Measurements from ENCODE around the gene NGFR. TPM values are rescaled to one million over a fixed set of nuclear protein-coding genes. Genes with fewer than 3 reads are reported as not detected.

The NGFR gene
- total RNA-seq, 1 experiment from 2014 or later, result 11.3 TPM

DNA sequence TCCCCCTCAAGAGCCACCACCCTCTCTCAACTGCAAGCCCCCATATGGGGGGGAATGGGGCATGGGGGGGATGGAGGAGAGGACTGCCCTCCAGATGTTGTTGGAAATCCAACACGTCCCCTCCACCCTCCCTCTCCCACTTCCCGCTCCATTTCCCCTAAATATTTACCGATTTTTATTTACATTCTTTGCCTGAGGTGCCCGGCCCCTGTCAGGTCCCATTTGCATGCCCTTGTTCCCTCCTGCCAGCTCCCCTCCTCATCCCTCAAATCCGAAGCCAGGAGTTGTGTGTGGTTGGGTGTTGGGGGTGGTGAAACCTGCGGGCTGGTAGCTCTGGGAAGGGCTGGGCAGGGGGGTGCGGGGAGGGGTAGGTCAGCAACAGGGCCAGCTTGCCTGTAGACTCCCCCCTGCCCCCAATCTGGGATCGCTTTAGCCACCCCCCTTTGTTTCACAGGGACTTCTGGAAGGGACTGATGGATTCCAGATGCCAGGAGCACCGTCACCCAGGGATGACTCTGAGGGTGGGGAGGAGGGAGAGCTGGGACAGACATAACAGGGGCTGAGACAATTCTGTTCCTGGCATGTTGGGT lies 39.7 kb upstream of the NGFR start (continued):
- TF ChIP-seq, protein P1, sequence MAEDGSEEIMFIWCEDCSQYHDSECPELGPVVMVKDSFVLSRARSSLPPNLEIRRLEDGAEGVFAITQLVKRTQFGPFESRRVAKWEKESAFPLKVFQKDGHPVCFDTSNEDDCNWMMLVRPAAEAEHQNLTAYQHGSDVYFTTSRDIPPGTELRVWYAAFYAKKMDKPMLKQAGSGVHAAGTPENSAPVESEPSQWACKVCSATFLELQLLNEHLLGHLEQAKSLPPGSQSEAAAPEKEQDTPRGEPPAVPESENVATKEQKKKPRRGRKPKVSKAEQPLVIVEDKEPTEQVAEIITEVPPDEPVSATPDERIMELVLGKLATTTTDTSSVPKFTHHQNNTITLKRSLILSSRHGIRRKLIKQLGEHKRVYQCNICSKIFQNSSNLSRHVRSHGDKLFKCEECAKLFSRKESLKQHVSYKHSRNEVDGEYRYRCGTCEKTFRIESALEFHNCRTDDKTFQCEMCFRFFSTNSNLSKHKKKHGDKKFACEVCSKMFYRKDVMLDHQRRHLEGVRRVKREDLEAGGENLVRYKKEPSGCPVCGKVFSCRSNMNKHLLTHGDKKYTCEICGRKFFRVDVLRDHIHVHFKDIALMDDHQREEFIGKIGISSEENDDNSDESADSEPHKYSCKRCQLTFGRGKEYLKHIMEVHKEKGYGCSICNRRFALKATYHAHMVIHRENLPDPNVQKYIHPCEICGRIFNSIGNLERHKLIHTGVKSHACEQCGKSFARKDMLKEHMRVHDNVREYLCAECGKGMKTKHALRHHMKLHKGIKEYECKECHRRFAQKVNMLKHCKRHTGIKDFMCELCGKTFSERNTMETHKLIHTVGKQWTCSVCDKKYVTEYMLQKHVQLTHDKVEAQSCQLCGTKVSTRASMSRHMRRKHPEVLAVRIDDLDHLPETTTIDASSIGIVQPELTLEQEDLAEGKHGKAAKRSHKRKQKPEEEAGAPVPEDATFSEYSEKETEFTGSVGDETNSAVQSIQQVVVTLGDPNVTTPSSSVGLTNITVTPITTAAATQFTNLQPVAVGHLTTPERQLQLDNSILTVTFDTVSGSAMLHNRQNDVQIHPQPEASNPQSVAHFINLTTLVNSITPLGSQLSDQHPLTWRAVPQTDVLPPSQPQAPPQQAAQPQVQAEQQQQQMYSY (CRISPR knock-in tag; IDR thresholded peaks at IDR 0.05), result peak; percentile 51; the same call in 1 of the 2 replicates
- TF ChIP-seq NR2C2 (CRISPR knock-in tag; IDR thresholded peaks at IDR 0.05), result no peak
- TF ChIP-seq, protein P2, sequence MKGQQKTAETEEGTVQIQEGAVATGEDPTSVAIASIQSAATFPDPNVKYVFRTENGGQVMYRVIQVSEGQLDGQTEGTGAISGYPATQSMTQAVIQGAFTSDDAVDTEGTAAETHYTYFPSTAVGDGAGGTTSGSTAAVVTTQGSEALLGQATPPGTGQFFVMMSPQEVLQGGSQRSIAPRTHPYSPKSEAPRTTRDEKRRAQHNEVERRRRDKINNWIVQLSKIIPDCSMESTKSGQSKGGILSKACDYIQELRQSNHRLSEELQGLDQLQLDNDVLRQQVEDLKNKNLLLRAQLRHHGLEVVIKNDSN (CRISPR knock-in tag; IDR thresholded peaks at IDR 0.05), result no peak
- no peak for TF ChIP-seq PRRX2 (CRISPR knock-in tag; IDR thresholded peaks at IDR 0.05)

DNA sequence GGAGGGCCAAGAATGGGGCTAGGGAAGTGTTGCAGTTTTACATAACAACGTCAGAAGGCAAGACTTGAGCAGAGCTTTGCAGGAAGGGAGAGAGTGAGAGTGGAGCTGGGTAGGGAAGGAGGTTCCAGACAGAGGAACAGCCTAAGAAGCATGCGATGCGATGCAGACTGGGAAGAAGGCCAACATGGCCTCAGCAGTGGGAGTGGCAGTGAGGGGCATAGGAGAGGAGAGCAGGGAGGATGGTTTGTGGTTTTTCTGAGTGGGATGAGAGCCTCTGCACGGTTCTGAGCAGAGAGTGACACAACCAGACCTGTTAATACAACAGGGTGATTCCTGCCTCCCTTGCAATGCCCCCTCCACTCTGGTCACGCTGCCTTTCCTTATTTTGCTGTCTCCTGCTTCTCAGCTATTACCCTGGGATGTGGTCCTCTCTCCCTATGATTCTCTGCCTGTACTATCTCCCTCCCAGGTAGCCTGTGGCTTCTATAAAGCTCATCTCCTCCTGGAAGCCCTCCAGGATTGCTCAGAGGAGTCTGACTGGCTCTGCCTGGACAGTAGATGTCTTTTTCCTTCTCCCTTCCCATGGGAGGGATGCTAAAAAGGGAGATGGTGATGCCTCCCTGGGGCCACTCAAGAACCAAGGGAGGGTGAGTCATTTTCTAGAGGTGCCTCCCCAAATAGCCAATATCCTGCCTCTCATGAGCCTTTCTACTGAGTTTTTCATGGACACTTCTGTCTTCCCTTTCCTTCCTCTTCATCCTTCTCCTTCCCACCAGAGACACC lies 38.7 kb upstream of the NGFR start:
- H3K9me3 Mint-ChIP-seq, result no peaks in the 10 kb centered on the region
- CTCF ChIA-PET, result interaction anchor here (1.0 to 3.1 kb wide), 4 partner anchors 22 to 100 kb away, joined by 3 to 18 read pairs (median 10); no protein-coding TSS in a partner anchor
- H3K27me3 Mint-ChIP-seq (ENCODE audit: low read depth), result no peaks in the 10 kb centered on the region; the same call in 1 of the 2 replicates
- H3K27ac Mint-ChIP-seq, result peak overlapping the region; percentile 6; the same call in 1 of the 2 replicates
- no peak for DNase-seq (ENCODE audit: low spot score)
- H3K36me3 Mint-ChIP-seq, result no peaks in the 10 kb centered on the region
- ATAC-seq, result no peak
- POLR2A ChIA-PET, result no interaction called here
- H3K4me3 Mint-ChIP-seq, result no peak overlapping the region
- TF ChIP-seq, protein P3, sequence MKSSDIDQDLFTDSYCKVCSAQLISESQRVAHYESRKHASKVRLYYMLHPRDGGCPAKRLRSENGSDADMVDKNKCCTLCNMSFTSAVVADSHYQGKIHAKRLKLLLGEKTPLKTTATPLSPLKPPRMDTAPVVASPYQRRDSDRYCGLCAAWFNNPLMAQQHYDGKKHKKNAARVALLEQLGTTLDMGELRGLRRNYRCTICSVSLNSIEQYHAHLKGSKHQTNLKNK (CRISPR knock-in tag; IDR thresholded peaks at IDR 0.05), result no peak
- no peak for TF ChIP-seq ESRRA (CRISPR knock-in tag; IDR thresholded peaks at IDR 0.05; ENCODE audit: borderline replicate concordance)
- no peak for TF ChIP-seq ZNF396 (CRISPR knock-in tag; IDR thresholded peaks at IDR 0.05; ENCODE audit: borderline replicate concordance)
- TF ChIP-seq SMAD4 (CRISPR knock-in tag; IDR thresholded peaks at IDR 0.05), result no peak
- H3K4me1 Mint-ChIP-seq, result peaks cover 31% of the 10 kb centered on the region

DNA sequence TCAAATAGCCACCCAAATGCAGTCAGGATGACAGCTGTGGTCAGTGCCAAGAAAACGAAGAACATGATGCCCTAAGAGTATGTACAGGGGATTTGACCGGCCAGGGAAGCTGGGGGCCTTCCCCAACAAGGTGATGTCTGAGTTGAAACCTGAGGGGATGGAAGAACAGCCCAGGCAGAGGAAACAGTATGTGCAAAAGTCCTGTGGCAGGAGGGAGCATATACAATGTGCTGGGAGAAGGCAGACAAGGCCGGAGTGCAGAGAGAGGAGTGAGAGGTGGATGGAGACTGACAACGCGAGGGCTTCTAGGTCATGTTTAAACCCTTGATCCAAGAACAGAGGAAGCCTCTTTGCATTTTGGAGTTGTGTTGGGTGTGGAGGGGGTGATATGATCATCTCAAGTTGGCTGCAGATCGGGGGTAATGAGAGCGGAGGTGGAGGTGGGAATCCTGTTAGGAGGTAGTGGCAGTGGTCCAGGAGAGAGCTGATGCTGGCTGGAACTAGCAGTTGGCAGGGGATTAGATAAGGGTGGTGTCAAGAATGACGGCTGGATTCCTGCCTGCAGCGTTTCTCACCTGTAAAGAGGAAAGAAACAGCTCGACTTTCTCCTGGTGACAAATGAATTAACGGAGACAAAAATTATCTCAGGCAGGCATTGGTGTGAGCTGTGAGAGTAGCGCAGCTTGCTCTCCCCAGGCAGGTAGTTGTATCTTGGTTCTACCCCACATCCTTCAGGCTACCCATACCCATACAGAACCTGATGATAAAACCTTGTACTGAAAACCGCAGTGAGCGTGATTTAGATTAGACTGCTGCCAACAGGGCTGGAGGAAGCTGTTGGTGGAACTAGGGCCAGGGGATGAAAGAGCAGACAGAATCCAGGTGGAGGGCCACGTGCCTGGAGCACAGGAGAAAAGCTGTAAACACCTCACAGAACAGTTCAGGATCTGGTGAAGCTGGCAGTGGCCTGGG lies 37.2 kb upstream of the NGFR start:
- no peak for DNase-seq (ENCODE audit: low spot score)
- H3K36me3 Mint-ChIP-seq, result no peaks in the 10 kb centered on the region
- H3K4me3 Mint-ChIP-seq, result no peak overlapping the region
- no peak for ATAC-seq
- ChIA-PET CTCF (interaction anchor here (0.7 to 3.1 kb wide), 7 partner anchors 12 to 306 kb away, joined by 3 to 25 read pairs (median 4); partner anchors contain the start of gene FAM117A), POLR2A (no interaction called here)
- no peak overlapping the region for H3K27ac Mint-ChIP-seq
- H3K27me3 Mint-ChIP-seq (ENCODE audit: low read depth), result no peaks in the 10 kb centered on the region; the same call in 1 of the 2 replicates
- peaks cover 31% of the 10 kb centered on the region for H3K4me1 Mint-ChIP-seq
- no peaks in the 10 kb centered on the region for H3K9me3 Mint-ChIP-seq
- no peak for TF ChIP-seq FOXP1 (CRISPR knock-in tag; IDR thresholded peaks at IDR 0.05; ENCODE audit: borderline replicate concordance)
- TF ChIP-seq, protein P4, sequence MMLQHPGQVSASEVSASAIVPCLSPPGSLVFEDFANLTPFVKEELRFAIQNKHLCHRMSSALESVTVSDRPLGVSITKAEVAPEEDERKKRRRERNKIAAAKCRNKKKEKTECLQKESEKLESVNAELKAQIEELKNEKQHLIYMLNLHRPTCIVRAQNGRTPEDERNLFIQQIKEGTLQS (CRISPR knock-in tag; conservative IDR thresholded peaks at IDR 0.05), result no peak
- TF ChIP-seq, protein P5, sequence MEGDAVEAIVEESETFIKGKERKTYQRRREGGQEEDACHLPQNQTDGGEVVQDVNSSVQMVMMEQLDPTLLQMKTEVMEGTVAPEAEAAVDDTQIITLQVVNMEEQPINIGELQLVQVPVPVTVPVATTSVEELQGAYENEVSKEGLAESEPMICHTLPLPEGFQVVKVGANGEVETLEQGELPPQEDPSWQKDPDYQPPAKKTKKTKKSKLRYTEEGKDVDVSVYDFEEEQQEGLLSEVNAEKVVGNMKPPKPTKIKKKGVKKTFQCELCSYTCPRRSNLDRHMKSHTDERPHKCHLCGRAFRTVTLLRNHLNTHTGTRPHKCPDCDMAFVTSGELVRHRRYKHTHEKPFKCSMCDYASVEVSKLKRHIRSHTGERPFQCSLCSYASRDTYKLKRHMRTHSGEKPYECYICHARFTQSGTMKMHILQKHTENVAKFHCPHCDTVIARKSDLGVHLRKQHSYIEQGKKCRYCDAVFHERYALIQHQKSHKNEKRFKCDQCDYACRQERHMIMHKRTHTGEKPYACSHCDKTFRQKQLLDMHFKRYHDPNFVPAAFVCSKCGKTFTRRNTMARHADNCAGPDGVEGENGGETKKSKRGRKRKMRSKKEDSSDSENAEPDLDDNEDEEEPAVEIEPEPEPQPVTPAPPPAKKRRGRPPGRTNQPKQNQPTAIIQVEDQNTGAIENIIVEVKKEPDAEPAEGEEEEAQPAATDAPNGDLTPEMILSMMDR (IDR thresholded peaks at IDR 0.05), result no peak
- TF ChIP-seq, protein P6, sequence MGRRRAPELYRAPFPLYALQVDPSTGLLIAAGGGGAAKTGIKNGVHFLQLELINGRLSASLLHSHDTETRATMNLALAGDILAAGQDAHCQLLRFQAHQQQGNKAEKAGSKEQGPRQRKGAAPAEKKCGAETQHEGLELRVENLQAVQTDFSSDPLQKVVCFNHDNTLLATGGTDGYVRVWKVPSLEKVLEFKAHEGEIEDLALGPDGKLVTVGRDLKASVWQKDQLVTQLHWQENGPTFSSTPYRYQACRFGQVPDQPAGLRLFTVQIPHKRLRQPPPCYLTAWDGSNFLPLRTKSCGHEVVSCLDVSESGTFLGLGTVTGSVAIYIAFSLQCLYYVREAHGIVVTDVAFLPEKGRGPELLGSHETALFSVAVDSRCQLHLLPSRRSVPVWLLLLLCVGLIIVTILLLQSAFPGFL (CRISPR knock-in tag; IDR thresholded peaks at IDR 0.05; ENCODE audit: borderline replicate concordance), result no peak
- TF ChIP-seq, protein P1 (CRISPR knock-in tag; IDR thresholded peaks at IDR 0.05), result no peak
- no peak for TF ChIP-seq ZNF138 (CRISPR knock-in tag; conservative IDR thresholded peaks at IDR 0.05)
- TF ChIP-seq FOXJ3 (CRISPR knock-in tag; IDR thresholded peaks at IDR 0.05; ENCODE audit: borderline replicate concordance), result no peak
- TF ChIP-seq KAT7 (CRISPR knock-in tag; IDR thresholded peaks at IDR 0.05; ENCODE audit: borderline replicate concordance), result no peak
- no peak for TF ChIP-seq FOXK1 (CRISPR knock-in tag; IDR thresholded peaks at IDR 0.05)
- TF ChIP-seq SMAD4 (CRISPR knock-in tag; IDR thresholded peaks at IDR 0.05), result no peak

All from WTC11 (cell line).